CD14-positive monocyte (primary cell): ENCODE data around the gene SIRPA. TPM values are rescaled to one million over a fixed set of nuclear protein-coding genes. Genes with fewer than 3 reads are reported as not detected.

Experiments
- DNase-seq, 3 donors: peaks; one replicate each; pipeline ENCODE4 v3.0.0-alpha.2; 2011 to 2022
- H2AFZ ChIP-seq: 2 replicates; pipeline ENCODE4 v1.6.0; 2012; ENCODE audit warnings: mild to moderate bottlenecking, low read depth, low read length, inconsistent platforms; ENCODE audit not compliant: insufficient read depth, poor library complexity, severe bottlenecking
- H3K27ac ChIP-seq, 2 donors: 1 replicate in 1 of 2; 2 replicates in 1 of 2; pipeline ENCODE4 v1.5.1; 2012 to 2013; ENCODE audit warnings: low read length in 2 of 2, control low read depth in 1 of 2, inconsistent platforms in 1 of 2, low read depth in 1 of 2, mild to moderate bottlenecking in 1 of 2
- H3K27me3 ChIP-seq, 2 donors: one replicate each; pipeline versions ENCODE4 v1.6.0 to v1.6.1; 2011 to 2013; ENCODE audit warnings: low read length in 2 of 2; ENCODE audit not compliant: control insufficient read depth in 2 of 2, insufficient read depth in 2 of 2
- H3K36me3 ChIP-seq, 2 donors: replicated peaks in 1 of 2; 1 replicate in 1 of 2; 2 replicates in 1 of 2; pipeline versions ENCODE4 v1.5.1 to v1.6.1; 2012 to 2013; ENCODE audit warnings: low read length in 2 of 2, control low read depth in 1 of 2, inconsistent platforms in 1 of 2, mild to moderate bottlenecking in 1 of 2; ENCODE audit not compliant: insufficient read depth in 2 of 2, control insufficient read depth in 1 of 2
- H3K4me1 ChIP-seq, 2 donors: 1 replicate in 1 of 2; 2 replicates in 1 of 2; pipeline versions ENCODE4 v1.5.1 to v1.6.1; 2012 to 2013; ENCODE audit warnings: low read length in 2 of 2, control low read depth in 1 of 2, inconsistent platforms in 1 of 2, mild to moderate bottlenecking in 1 of 2, moderate library complexity in 1 of 2; ENCODE audit not compliant: insufficient read depth in 2 of 2, control insufficient read depth in 1 of 2
- H3K4me2 ChIP-seq: replicated peaks from 2 replicates; pipeline ENCODE3; 2012; ENCODE audit warnings: low read length, moderate library complexity, mild to moderate bottlenecking; ENCODE audit not compliant: poor library complexity, severe bottlenecking; ENCODE audit errors: extremely low read depth
- H3K4me3 ChIP-seq, 3 experiments: fragments of 200-600 bp in 1 of 3; sonication (generic) in 1 of 3; replicated peaks in 1 of 3; 1 replicate in 2 of 3; 2 replicates in 1 of 3; pipeline ENCODE4 v1.5.1; 2011 to 2013; ENCODE audit warnings: low read length in 3 of 3, mild to moderate bottlenecking in 3 of 3, control low read depth in 2 of 3, low read depth in 2 of 3, inconsistent platforms in 1 of 3, moderate library complexity in 1 of 3
- H3K79me2 ChIP-seq: 2 replicates; pipeline ENCODE4 v1.6.0; 2012; ENCODE audit warnings: mild to moderate bottlenecking, control low read depth, inconsistent platforms, low read length, moderate library complexity; ENCODE audit not compliant: insufficient read depth
- H3K9ac ChIP-seq: 2 replicates; pipeline ENCODE4 v1.6.0; 2017; ENCODE audit warnings: low read length, mild to moderate bottlenecking; ENCODE audit not compliant: insufficient read depth, poor library complexity, severe bottlenecking
- H3K9me3 ChIP-seq, 2 donors: replicated peaks in 1 of 2; 1 replicate in 1 of 2; 2 replicates in 1 of 2; pipeline versions ENCODE4 v1.5.1 to v1.6.1; 2012 to 2013; ENCODE audit warnings: low read length in 2 of 2, control low read depth in 1 of 2; ENCODE audit not compliant: control insufficient read depth in 1 of 2, insufficient read depth in 1 of 2
- H4K20me1 ChIP-seq: 2 replicates; pipeline ENCODE4 v1.6.0; 2012; ENCODE audit warnings: mild to moderate bottlenecking, low read length, control low read depth, moderate library complexity; ENCODE audit not compliant: insufficient read depth
- H3K27ac Mint-ChIP-seq, 7 donors: one replicate each; pipeline ENCODE4 v1.8.0; 2020; ENCODE audit warnings: mild to moderate bottlenecking in 7 of 7, mixed read lengths in 7 of 7, moderate library complexity in 6 of 7, inconsistent platforms in 2 of 7
- H3K27me3 Mint-ChIP-seq, 3 donors: one replicate each; pipeline ENCODE4 v1.8.0; 2021 to 2022; ENCODE audit warnings: low read depth in 3 of 3, mild to moderate bottlenecking in 3 of 3, mixed read lengths in 3 of 3, moderate library complexity in 3 of 3, inconsistent platforms in 1 of 3
- H3K36me3 Mint-ChIP-seq, 2 donors: one replicate each; pipeline ENCODE4 v1.8.0; 2020; ENCODE audit warnings: mixed read lengths in 2 of 2, inconsistent platforms in 1 of 2, mild to moderate bottlenecking in 1 of 2
- H3K4me1 Mint-ChIP-seq: one replicate; pipeline ENCODE4 v1.8.0; 2020; ENCODE audit warnings: mild to moderate bottlenecking, mixed read lengths
- H3K4me3 Mint-ChIP-seq, 2 donors: one replicate each; pipeline ENCODE4 v1.8.0; 2020; ENCODE audit warnings: mild to moderate bottlenecking in 2 of 2, mixed read lengths in 2 of 2, moderate library complexity in 1 of 2
- H3K9me3 Mint-ChIP-seq, 7 donors: one replicate each; pipeline ENCODE4 v1.8.0; 2020 to 2022; ENCODE audit warnings: mixed read lengths in 7 of 7, mild to moderate bottlenecking in 6 of 7, moderate library complexity in 6 of 7, inconsistent platforms in 2 of 7
- WGBS: methylation state at CpG from one replicate; pipeline ENCODE4 v1.1.5; 2013; ENCODE audit warnings: missing lambda C conversion rate; ENCODE audit not compliant: insufficient coverage; 5-methylcytosine and 5-hydroxymethylcytosine counted together
- intact Hi-C, 2 donors: fragments of 100-400 bp; cut with micrococcal nuclease; formaldehyde crosslinking; loops; one replicate each; pipeline versions ENCODE4 v1.15.0 to v1.15.1; 2023
- polyA plus RNA-seq, 3 donors: library from polyadenylated mRNA; depleted of rRNA in 1 of 3; unstranded in 2 of 3; stranded (reverse) in 1 of 3; fragments of 300-500 nt in 2 of 3; fragments of >200 nt in 1 of 3; fragmentation: Illumina TruSeq in 2 of 3; gene quantifications; 1 replicate in 2 of 3; 2 replicates in 1 of 3; pipeline ENCODE4 v1.2.3, GENCODE V29; 2012 to 2021
- TF ChIP-seq, protein P1 (sequence below): fragments of 200-600 bp; IDR thresholded peaks from one replicate; pipeline ENCODE4 v1.8.0; 2022; ENCODE audit warnings: antibody characterized with exemption, mild to moderate bottlenecking

The SIRPA gene
- polyA plus RNA-seq, 3 donors: 28.4 to 126 (median 58.3) TPM

- no peak overlapping the region for H3K9ac ChIP-seq
- no peak overlapping the region for H3K4me2 ChIP-seq
- Mint-ChIP-seq H3K4me3 (no peak overlapping the region), H3K27ac (peak overlapping the region in 4 of 7 donors; percentile 60 to 100 (median 86)), H3K27me3 (peaks cover 0 to 1% (median 0%) of the 10 kb centered on the region in 3 donors), H3K4me1 (peaks cover 94% of the 10 kb centered on the region), H3K9me3 (peaks cover 0 to 2% (median 0%) of the 10 kb centered on the region in 7 donors), H3K36me3 (peaks cover 38 to 40% of the 10 kb centered on the region in 2 donors)
- peaks cover 66 to 81% of the 10 kb centered on the region in 2 donors for H3K4me1 ChIP-seq
- H3K27me3 ChIP-seq: no peaks in the 10 kb centered on the region
- H3K27ac ChIP-seq: no peak overlapping the region
- 94% methylated on average over 6 of the region's 8 CpGs for WGBS
- H2AFZ ChIP-seq: no peak overlapping the region
- TF ChIP-seq, protein P1, sequence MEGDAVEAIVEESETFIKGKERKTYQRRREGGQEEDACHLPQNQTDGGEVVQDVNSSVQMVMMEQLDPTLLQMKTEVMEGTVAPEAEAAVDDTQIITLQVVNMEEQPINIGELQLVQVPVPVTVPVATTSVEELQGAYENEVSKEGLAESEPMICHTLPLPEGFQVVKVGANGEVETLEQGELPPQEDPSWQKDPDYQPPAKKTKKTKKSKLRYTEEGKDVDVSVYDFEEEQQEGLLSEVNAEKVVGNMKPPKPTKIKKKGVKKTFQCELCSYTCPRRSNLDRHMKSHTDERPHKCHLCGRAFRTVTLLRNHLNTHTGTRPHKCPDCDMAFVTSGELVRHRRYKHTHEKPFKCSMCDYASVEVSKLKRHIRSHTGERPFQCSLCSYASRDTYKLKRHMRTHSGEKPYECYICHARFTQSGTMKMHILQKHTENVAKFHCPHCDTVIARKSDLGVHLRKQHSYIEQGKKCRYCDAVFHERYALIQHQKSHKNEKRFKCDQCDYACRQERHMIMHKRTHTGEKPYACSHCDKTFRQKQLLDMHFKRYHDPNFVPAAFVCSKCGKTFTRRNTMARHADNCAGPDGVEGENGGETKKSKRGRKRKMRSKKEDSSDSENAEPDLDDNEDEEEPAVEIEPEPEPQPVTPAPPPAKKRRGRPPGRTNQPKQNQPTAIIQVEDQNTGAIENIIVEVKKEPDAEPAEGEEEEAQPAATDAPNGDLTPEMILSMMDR: no peak
- no peaks in the 10 kb centered on the region for H3K9me3 ChIP-seq
- peak in 1 of 3 donors; percentile 3 for DNase-seq
- H3K36me3 ChIP-seq: peaks cover 24 to 32% of the 10 kb centered on the region in 2 donors
- no peaks in the 10 kb centered on the region for H3K79me2 ChIP-seq
- peaks cover 19% of the 10 kb centered on the region for H4K20me1 ChIP-seq
- intact Hi-C loops: loop anchor here (10.0 kb wide), 2 partner anchors 46 to 96 kb away; partner anchors contain the start of gene SIRPA (in 1 of the 2)
- H3K4me3 ChIP-seq: no peak overlapping the region
Measured at GRCh38 chr20:1941226-1941625, 46.0 kb downstream of the SIRPA start.

- intact Hi-C loops: loop anchor here (10.0 kb wide), 2 partner anchors 47 to 97 kb away; partner anchors contain the start of gene SIRPA (in 1 of the 2)
- H3K36me3 ChIP-seq: peaks cover 16 to 24% of the 10 kb centered on the region in 2 donors
- H3K36me3 Mint-ChIP-seq: peaks cover 29 to 32% of the 10 kb centered on the region in 2 donors
- 92% methylated on average over 2 of the region's 7 CpGs for WGBS
- no peaks in the 10 kb centered on the region for H3K27me3 ChIP-seq
- H3K4me2 ChIP-seq: no peak overlapping the region
- H4K20me1 ChIP-seq: peaks cover 11% of the 10 kb centered on the region
- peaks cover 93% of the 10 kb centered on the region for H3K4me1 Mint-ChIP-seq
- H3K27ac Mint-ChIP-seq: peak overlapping the region; percentile 31 to 100 (median 99)
- TF ChIP-seq, protein P1: no peak
- H3K27ac ChIP-seq: no peak overlapping the region
- H3K9ac ChIP-seq: no peak overlapping the region
- no peak overlapping the region for H3K4me3 ChIP-seq
- H3K27me3 Mint-ChIP-seq: no peaks in the 10 kb centered on the region
- peaks cover 74 to 83% of the 10 kb centered on the region in 2 donors for H3K4me1 ChIP-seq
- H3K9me3 ChIP-seq: no peaks in the 10 kb centered on the region
- H3K9me3 Mint-ChIP-seq: peaks cover 0 to 2% (median 0%) of the 10 kb centered on the region in 7 donors
- H3K79me2 ChIP-seq: no peaks in the 10 kb centered on the region
- no peak overlapping the region for H3K4me3 Mint-ChIP-seq
- H2AFZ ChIP-seq: no peak overlapping the region
- DNase-seq: peak in 1 of 3 donors; percentile 5
Measured at GRCh38 chr20:1942061-1942460, 46.9 kb downstream of the SIRPA start.
